ENCODE results near the gene OXNAD1.

The OXNAD1 gene

DNA sequence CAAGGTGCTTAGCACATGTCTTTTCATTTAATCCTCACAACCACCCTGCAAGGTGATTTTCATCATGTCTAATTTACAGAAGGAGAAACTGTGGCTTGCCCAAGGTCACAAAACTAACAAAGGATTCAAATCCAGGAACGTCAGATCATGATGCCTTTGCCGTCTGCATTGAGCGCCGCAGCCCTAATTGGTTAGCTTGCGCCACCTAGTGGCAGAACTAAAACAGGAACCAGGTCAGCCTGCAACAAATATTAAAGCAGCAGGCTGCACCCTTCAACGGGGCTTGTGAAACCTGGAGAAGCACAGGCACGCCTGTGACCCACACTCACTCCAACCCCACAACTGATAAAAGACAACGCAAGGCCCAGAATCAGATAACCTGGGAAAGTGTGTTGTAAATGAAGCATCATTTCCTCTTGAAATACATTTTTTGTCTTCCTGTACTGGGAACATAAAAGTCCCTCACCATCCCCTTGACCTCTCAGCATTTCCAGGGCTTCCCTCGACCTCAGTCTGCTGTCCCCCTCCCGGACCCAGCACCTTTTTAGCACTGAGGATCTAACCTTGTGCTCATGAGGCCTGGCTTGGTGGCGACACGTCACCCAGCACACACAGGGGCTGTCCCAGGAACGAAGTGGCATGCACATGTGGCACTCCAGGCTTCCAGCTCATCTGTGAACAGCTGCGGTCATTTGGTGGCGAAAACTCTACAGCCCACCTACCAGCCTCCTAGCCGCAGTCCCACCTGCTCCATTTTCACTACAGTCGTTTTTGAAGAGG is 17.5 kb upstream of the OXNAD1 start:
- DNase-seq (ENCODE audit: low spot score), result peak; percentile 85

DNA sequence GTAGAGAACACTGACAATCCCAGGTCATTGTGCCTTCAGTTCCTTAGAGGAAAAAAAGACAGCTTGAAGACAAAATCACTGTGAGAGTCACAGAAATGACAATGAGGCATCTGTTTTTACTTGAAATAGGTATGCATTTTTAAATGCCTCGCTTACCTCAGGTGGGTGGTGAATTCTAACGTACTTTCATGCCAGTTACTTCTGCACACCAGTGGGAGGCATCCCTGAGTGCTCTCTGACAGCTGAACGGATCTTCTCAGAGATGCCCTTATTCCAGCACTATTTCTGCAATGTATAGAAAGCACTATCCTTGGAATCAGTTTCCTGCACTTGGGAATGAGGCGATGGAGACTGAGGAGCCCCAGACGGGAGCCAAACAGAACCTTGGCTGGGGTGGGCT is 16.5 kb upstream of the OXNAD1 start:
- no peak for DNase-seq (ENCODE audit: low spot score)

DNA sequence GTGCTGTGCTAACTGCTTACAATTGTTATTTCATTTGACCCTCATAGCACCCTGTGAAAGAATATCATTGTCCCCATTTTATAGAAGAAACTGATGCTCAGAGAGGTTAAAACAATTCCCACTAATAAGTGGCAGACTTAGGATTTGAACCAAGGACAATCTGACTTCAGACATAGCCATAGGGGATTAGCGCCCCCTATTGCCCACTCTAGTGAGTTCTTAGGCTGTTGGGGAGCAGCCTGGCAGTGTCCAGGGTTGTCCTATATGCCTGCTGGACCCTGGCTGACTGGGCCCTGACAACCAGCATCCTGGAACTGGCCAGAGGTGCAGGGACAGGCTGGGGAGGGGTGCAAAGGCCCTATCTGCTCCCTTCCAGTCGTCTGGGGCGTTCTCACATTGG is 15.7 kb upstream of the OXNAD1 start:
- peak; percentile 34 for DNase-seq (ENCODE audit: low spot score)

DNA sequence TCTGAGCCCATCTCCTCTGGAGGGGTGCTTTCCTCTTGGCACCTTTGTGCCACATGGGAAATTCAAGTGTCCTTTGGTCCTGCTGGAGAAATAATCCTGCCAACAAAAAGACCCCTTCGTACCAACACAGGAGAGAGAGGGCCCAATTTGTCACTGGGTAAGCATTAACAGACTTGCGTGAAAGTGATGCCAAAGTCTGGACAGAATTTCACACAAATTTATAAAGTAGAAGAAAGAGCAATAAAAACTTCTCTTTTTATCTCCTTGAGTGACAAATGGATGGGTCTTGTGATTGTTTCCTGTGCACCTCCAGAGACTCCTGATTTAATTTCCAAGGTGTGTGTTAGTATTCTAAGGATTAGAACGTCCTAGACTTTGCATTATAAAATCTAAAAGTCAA is 15.1 kb upstream of the OXNAD1 start:
- DNase-seq (ENCODE audit: low spot score), result no peak

DNA sequence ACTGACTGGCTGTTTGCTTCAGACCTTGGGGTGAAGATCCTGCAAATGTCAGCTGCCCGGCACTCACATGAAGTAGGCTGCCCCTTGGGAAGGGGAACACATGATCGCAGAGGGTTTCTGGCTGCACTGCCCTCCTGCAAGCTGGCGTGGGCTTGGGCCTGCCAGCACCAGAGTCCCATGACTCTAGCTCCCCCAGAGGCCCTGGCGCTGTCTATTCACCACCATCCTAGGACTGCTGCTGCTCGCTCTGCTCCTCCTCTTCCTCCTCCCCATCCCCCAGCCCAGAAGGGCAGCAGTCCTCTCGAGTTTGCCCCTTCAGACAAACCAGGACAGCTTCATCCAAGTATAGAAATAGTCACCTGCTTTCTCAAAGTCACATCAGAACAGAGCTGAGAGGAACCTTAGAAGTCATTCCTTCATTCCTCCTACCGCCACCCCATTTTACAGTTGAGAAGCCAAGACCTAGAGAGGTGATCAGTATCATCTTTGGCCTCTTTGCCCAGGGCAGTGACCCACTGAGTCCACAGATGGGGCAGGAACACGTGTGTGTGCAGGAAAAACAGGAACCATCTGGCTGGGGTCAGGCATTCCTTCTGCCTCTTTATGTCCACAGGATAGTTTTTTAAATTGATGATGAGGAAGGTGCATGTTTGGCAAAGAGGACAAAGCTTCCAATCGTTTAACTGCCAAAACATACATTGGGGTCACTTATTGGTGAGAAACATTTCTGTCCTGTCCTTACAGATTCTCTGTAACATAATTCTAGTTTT is 13.5 kb upstream of the OXNAD1 start:
- DNase-seq (ENCODE audit: low spot score), result no peak

DNA sequence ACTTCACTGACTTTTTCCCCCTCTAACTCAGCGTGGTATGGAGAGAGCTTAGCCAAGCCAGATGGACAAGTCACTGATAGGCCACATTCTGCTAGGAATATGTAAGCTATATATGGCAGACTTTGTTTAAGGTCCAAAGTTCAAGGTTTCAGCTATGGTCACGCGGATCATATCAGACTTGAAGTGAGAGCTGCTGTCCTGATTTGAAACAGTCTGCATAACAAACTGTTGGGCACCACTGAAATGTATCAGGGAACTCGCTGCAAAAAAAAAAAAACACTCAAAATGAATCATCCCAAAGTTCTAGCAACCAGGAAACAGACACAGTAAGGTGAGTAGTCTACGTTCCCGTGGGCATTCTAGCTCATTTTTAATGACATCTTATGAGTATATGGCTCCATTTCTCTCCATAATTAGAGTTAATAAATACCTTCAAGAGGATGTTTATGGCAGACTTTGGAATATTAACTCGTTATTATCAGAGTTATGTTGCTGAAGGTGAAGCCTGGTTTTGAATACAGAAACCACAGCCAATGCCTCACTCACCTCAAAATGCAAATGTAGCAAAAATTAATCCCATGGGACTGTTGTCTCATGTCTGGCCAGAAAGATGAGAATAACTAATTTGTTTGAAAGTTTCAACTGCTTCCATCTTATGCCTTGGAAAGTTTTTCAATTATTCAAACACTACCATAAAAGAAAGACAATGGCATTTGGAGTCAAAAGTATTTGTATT is 12.6 kb upstream of the OXNAD1 start:
- DNase-seq (ENCODE audit: low spot score), result no peak

DNA sequence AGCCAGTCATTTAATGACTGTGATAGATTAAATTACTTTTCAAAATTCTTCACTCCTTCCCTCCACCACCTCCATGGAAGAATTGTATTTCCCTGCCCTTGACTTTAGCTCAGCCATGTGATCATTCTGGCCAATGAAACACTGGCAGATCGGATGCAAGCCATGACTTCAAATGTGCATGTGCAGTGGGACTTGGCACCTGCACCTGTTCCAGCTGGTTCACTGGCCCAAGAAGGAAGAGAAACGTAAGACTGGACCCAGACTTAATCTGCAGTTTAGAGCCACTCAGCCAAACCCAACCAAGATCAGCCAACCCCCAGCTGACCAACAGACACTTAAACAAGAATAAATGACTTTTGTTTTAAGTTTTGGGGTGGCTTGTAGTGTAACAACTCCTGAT is 12.0 kb upstream of the OXNAD1 start:
- DNase-seq (ENCODE audit: low spot score), result no peak

DNA sequence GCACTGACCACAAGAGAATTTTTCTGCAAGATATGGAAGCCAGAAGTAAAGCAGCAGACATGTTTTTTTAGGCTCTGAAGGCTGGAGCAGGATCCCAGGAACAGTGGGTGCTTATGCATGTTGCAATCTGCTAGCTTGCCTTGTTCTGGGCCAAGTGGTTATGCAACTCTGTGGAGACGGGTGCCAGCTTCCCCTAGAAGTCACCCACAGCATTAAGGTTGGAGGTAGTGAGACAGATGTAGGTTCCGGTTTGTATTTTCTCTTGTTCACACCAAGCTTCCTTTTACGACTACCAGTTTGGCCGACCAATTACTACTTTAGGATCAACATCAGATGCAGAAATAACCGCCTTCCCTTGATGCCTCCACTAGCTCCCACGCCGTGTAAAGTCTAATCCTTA is 11.4 kb upstream of the OXNAD1 start:
- DNase-seq (ENCODE audit: low spot score), result peak; percentile 55

DNA sequence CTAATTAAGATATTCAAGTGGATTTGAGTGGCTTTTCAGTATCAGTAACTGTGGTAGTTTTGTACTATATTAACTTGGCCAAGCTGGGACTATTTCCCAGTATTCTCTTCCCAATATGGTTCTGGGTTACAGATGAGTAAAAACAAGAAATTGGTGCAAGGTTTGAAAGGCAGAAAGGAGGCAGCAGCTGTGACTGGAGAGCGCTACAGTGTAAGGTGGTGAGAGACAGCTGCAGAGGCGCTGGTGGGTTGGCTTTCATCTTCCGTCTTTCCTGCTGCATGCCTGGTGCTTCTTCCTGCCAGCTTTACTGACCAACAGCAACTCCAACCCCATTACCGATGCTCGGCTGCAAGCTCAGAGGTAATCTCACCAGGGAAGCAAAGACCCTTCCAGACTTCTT is 10.1 kb upstream of the OXNAD1 start:
- no peak for DNase-seq (ENCODE audit: low spot score)

DNA sequence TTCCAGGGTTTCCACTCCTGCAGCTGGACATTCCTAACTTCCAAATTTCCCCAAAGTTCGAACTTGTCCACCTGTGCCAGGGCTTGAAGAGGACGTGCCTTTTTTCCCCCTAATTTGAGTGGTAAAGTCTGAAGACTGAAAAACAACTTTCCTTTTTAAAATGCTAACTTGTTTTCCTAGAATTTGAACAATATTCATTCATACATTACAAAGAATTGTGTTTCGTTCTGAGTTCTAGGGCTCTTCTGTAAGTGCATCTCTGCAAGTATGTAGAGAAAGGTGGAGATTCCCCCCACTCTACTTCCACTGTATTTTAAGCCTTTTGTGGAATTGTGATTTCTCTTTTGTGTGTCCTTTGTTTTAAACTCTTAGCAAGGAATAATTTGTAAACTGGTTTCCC is 9.7 kb upstream of the OXNAD1 start:
- no peak for DNase-seq (ENCODE audit: low spot score)

DNA sequence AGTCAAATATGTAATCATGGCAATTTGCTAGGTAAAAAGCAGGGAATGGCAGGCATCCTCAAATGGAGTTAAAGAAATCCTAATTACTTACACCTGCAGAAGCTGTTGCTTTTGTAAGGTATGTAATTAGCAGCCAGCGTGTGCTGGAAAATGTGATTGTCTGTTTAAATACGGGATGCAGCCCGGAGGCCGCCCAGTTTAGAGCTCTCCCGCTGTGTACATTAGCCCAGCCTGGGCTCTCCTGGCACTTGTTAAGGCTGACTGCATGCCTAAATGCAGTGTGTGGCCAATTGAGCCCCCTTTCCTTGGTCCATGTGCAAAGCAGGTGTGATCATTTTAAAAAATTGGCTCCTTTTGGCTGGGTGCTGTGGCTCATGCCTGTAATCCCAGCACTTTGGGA is 9.3 kb upstream of the OXNAD1 start:
- DNase-seq (ENCODE audit: low spot score), result no peak

DNA sequence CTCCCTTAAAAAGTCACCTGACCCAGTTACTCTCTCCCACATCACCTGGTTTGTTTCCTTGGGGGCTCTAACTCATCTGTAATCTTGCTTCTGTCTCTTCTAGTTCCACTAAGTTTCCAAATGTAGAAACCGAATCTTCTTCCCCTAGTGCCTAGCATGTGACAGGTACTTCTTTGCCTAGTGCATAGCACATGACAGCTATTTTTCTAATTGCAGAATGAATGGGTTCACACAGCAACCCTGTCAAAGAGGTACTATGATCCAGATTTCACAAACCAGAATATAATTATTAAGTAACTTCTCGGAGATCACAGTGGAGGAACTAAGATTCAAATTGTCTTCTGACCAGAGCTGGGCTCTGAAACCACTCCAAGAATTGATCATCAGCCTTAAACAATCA is 7.7 kb upstream of the OXNAD1 start:
- no peak for DNase-seq (ENCODE audit: low spot score)

DNA sequence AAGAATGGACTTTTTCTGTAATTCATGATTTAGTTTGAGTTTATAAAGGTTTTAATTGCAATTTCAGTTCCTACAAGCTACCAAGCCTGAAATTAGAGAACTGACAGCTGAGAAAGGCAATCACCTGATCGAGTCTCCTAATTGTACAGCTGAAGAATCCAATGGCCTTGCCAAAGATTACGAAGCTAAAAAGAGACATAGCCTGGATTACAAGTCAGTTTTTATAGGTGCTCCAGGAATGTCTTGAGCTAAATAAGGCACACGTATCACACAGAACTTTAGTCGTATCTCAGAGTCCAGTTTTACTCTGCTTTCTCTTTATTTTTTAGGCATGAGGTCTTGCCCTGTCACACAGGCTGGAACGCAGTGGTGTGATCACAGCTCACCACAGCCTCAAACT is 6.8 kb upstream of the OXNAD1 start:
- no peak for DNase-seq (ENCODE audit: low spot score)

DNA sequence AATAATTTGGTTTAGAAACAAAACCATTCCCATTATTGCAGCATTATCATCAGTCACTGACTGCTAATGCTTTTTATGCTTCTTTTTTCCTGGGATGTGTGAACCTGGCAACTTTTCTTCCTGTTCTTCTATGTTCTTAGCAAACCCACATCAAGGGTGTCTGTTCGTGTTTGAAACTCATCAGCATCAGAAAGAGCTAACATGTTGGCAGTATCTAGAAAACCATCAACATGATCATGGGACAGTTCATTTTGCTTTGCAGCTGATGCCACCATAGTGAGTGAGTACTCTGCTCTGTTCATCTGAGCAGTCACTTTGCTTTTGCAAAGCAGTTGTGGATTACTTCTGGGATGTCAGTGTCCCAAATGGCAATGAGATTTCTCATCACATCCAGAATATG is 6.1 kb upstream of the OXNAD1 start:
- no peak for DNase-seq (ENCODE audit: low spot score)

DNA sequence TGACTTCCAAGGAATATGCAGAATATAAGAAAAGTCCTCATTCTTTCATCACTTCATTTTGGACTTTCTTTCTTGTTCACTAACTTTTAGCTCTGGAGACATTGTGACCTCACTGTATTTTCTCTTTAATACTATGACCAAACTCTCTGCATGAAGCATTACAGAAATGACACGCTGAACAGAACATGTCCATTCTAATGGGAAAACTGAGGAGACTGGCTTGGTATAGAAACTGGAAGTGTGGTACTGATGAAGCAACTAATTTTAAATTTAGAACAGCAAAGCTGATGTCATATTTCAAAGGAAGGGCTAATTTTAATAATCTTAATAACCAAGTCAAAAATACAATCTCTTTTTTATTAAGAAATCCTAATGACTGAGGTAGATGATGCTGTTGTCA is 5.0 kb upstream of the OXNAD1 start:
- no peak for DNase-seq (ENCODE audit: low spot score)

DNA sequence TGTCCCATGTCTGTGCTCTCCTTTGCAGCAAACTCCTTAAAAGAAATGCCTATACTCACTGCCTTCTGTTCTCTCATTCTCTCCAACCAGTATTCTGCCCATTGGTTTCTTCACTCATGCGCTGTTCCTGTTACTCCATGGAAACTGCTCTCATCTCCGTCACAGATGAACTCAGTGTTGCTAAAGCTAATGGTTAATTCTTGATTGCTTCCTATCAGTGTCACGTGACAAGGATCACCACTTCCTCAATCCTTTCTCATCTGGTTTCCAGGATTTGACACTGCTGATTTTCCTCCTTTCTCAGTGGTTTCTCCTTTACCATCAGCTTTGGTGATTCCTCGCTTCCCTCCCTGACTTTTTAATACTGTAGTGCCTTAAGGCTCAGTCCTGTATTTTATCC is 2.8 kb upstream of the OXNAD1 start:
- no peak for DNase-seq (ENCODE audit: low spot score)

DNA sequence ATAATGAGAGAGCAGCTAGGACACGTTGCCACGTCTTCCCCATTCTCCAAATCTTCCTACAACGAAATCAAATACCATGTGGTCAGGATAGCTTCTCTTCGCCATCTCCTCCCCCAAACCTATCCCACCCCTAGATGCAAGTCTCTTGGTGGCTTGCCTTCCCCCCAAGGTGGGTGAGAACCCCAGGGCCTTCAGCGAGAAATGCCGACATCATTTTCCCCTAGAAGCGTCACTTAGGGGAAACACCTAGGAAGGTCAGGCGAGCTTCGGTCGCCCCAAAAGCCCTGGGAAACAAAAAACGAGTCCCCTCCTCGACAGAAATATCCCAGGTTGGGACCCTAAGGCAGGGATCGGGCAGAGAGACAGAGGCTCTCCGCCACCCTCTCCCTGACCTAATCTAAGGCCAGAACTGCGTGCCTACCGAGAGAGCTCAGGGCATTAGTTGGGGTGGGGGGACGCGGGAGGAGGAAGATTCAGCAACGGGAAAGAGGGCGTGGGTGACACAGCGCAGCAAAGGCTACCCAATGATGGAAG is 771 bp upstream of the OXNAD1 start:
- peak; percentile 9 for DNase-seq (ENCODE audit: low spot score)

DNA sequence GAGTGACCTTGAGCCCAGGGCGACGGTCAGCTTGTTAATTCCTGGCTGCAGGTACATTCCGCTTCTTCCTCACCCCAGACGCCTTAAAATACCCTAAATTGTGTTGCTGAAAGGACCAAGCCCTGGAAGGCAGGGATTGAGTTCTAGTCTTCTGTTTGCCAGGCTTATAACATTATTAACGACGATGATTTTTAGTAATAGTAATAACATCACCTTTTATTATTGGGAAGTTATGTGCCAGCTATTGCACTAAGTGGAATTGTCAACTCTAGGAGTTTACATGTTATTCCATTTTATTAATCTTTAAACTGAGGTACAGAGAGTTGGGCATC is 409 bp downstream of the OXNAD1 start:
- DNase-seq (ENCODE audit: low spot score), result no peak

DNA sequence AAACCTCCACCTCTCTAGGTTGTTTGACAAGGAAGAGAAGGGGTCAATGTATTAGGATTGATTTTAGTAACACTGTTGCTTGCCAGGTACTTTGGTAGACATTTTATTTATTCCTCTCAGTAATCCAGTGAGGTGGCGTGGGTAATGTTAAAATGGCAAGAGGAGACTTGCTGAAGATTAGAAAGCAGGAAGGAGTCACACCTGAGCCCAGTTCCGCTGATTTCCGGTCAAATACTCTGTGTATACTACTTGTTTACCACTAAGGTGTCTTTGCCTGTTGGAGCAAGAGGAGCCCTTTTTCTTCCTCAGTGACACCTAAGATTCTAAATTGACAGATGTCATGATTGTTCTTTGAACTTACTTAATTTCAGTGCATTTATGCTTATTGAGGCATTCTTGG is 1.7 kb downstream of the OXNAD1 start:
- no peak for DNase-seq (ENCODE audit: low spot score)

DNA sequence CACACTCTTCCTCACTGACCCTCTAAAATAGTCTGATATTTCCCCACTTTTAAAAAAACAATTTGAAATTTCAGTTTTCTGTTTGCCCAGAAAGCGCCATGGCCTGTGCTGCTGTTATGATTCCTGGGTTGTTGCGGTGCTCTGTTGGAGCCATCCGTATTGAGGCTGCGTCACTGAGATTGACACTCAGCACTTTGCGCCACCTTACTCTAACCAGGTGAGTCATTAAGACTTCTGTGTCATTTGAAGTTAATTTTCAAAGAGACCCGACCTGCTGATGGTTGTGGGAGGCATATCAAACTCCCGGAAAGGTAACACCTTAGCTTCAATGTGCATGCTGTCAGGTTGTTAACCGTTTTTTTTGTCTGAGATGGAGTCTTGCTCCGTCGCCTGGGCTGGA is 5.8 kb downstream of the OXNAD1 start:
- DNase-seq (ENCODE audit: low spot score), result no peak

DNA sequence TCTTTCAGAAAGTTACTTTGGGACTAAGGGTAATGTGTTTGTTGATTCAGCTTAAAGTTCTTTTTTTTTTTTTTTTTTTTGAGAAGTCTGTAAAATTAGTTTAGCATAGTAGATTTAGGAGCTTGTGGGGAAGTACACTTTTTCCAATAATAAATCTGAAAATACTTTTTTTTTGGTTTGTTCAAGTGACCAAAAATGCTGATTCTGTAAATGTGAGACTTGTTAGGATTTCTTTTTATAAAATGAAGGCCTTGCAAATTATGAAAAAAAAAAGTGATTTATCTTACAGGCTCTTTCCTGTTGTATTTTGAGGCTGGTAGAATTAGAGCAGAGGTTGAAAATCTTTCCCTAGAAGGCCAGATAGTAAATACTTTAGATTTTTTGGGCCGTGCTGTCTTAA is 7.6 kb downstream of the OXNAD1 start:
- DNase-seq (ENCODE audit: low spot score), result no peak

DNA sequence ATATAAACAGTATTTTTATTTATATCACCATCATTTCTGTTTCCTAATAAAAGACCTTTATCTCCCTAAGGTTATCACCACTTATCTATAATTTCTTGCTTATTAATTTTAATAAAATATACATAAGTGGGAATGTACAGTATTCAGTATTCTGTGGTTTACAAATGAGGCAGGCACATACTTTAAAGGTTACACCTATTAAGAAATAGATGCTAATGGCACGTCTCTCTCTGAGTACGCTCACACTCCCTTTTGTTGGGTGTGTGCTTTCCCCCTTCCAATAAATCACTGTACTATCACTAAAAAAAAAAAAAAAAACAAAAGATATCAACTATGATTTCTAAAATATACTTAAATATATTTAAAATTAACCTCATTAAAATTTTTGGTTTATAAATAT is 8.9 kb downstream of the OXNAD1 start:
- DNase-seq (ENCODE audit: low spot score), result no peak

DNA sequence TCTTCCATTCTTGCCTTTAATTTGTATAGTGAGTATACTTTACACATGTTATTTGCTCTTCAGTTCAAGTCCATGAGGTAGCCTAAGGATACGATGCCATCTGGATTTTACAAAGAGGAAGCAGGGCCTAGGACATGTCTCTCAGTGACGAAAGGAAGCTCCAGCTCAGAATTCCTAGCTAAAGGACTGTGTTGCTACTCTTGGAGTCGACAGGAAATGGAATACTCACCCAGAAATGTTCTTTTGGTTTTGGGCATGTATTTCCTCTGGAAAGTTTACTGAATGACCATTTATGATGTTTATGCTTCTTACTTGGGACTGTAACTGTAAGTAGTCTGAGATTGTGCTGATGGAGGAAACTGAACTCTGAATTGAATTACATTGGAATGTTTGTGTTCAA is 12.5 kb downstream of the OXNAD1 start:
- no peak for DNase-seq (ENCODE audit: low spot score)

All from GM03348 (cell line).